ENCODE measurements around the gene ARAP2. TPM values are rescaled to one million over a fixed set of nuclear protein-coding genes. Genes with fewer than 3 reads are reported as not detected.

Gene ARAP2
- total and polyA plus RNA-seq, 8 donors: 4.3 to 35.2 (median 6.0) TPM

- no peaks in the 10 kb centered on the region for H3K27me3 ChIP-seq
- H3K9me3 ChIP-seq: no peaks in the 10 kb centered on the region
- H3K4me3 ChIP-seq: no peak overlapping the region
- intact Hi-C loops (cut with DNase I): no loop called here
- ATAC-seq (no peak), DNase-seq (no peak)
- H3K36me3 ChIP-seq: peaks cover 0 to 5% of the 10 kb centered on the region in 2 donors
- no peaks in the 10 kb centered on the region for H3K4me1 ChIP-seq
- no peak overlapping the region for H3K27ac ChIP-seq
- no peak for TF ChIP-seq CTCF (IDR thresholded peaks at IDR 0.05)
Measured at GRCh38 chr4:36174570-36174969, 69.7 kb downstream of the ARAP2 start.

- intact Hi-C loops (cut with DNase I): no loop called here
- DNase-seq: no peak
Measured at GRCh38 chr4:36173905-36174304, 70.4 kb downstream of the ARAP2 start.

GRCh38 chr4:36172656-36173055 lies 71.7 kb downstream of the ARAP2 start:
- ATAC-seq (no peak), DNase-seq (no peak)
- Histone ChIP-seq H3K27me3 (no peaks in the 10 kb centered on the region), H3K4me1 (no peaks in the 10 kb centered on the region), H3K27ac (no peak overlapping the region), H3K9me3 (no peaks in the 10 kb centered on the region), H3K36me3 (peaks cover 0 to 5% of the 10 kb centered on the region in 2 donors), H3K4me3 (no peak overlapping the region)
- intact Hi-C loops (cut with DNase I): no loop called here
- TF ChIP-seq CTCF (IDR thresholded peaks at IDR 0.05): no peak

More at GRCh38 chr4:36173905-36174304, 70.4 kb downstream of the ARAP2 start:
- peaks cover 0 to 5% of the 10 kb centered on the region in 2 donors for H3K36me3 ChIP-seq
- H3K4me1 ChIP-seq: no peaks in the 10 kb centered on the region
- no peak for ATAC-seq
- no peak overlapping the region for H3K4me3 ChIP-seq
- no peak for TF ChIP-seq CTCF (IDR thresholded peaks at IDR 0.05)
- H3K27ac ChIP-seq: no peak overlapping the region
- no peaks in the 10 kb centered on the region for H3K9me3 ChIP-seq
- H3K27me3 ChIP-seq: no peaks in the 10 kb centered on the region

- no peak for TF ChIP-seq CTCF (IDR thresholded peaks at IDR 0.05)
- intact Hi-C loops (cut with DNase I): no loop called here
- no peak overlapping the region for H3K27ac ChIP-seq
Measured at GRCh38 chr4:36168127-36168878, 76.0 kb downstream of the ARAP2 start.

GRCh38 chr4:36165631-36166005 lies 78.7 kb downstream of the ARAP2 start:
- DNase-seq (no peak), ATAC-seq (no peak)
- H3K36me3 ChIP-seq: peaks cover 0 to 35% of the 10 kb centered on the region in 2 donors
- H3K4me1 ChIP-seq: no peaks in the 10 kb centered on the region
- no peak overlapping the region for H3K4me3 ChIP-seq
- H3K27ac ChIP-seq: no peak overlapping the region
- no peaks in the 10 kb centered on the region for H3K9me3 ChIP-seq
- no peaks in the 10 kb centered on the region for H3K27me3 ChIP-seq
- intact Hi-C loops (cut with DNase I): no loop called here
- TF ChIP-seq CTCF (IDR thresholded peaks at IDR 0.05): no peak

More at GRCh38 chr4:36168127-36168878, 76.0 kb downstream of the ARAP2 start:
- no peaks in the 10 kb centered on the region for H3K27me3 ChIP-seq
- H3K4me3 ChIP-seq: no peak overlapping the region
- DNase-seq (no peak), ATAC-seq (no peak)
- H3K9me3 ChIP-seq: no peaks in the 10 kb centered on the region
- peaks cover 0 to 16% of the 10 kb centered on the region in 2 donors for H3K36me3 ChIP-seq
- no peaks in the 10 kb centered on the region for H3K4me1 ChIP-seq
